Testis (tissue), 3 donors: ENCODE data around the gene KIF17. TPM values are rescaled to one million over a fixed set of nuclear protein-coding genes. Genes with fewer than 3 reads are reported as not detected.
"Not testable (repeated sequence)": the region's sequence is repeated elsewhere in the genome, so short reads cannot be mapped to it uniquely, and the experiment has no call there.

Experiments
- DNase-seq: peaks from one replicate; pipeline ENCODE4 v3.0.0-alpha.2; 2019
- H3K27ac ChIP-seq, 2 donors: fragments of 200-600 bp; sonication (generic); one replicate each; pipeline ENCODE4 v1.5.1; 2019
- H3K27me3 ChIP-seq: fragments of 200-600 bp; sonication (generic); one replicate; pipeline ENCODE4 v1.5.1; 2019
- H3K36me3 ChIP-seq: fragments of 200-600 bp; sonication (generic); one replicate; pipeline ENCODE4 v1.5.1; 2017; ENCODE audit warnings: low read depth; ENCODE audit errors: missing control alignments
- H3K4me1 ChIP-seq: fragments of 200-600 bp; sonication (generic); one replicate; pipeline ENCODE4 v1.5.1; 2019
- H3K4me3 ChIP-seq, 2 donors: fragments of 200-600 bp; sonication (generic); one replicate each; pipeline ENCODE4 v1.5.1; 2017 to 2019
- H3K9me3 ChIP-seq: fragments of 200-600 bp; sonication (generic); one replicate; pipeline ENCODE4 v1.5.1; 2017
- POLR2A ChIP-seq: fragments of 450-650 bp; IDR thresholded peaks from one replicate; pipeline ENCODE4 v1.6.1; 2017; ENCODE audit warnings: antibody characterized with exemption, mild to moderate bottlenecking, moderate library complexity
- WGBS, 2 donors: methylation state at CpG; one replicate each; pipeline ENCODE4 v1.1.5; 2018; 5-methylcytosine and 5-hydroxymethylcytosine counted together
- intact Hi-C: fragments of 100-400 bp; cut with DNase I; formaldehyde crosslinking; loops from one replicate; pipeline ENCODE4 v1.15.1; 2023; ENCODE audit warnings: low total_unique reads
- polyA plus RNA-seq: library from polyadenylated mRNA; stranded (reverse); fragments of 350-450 nt; fragmentation: Illumina TruSeq; extraction: RNeasy Lipid Tissue Mini Kit (QIAGEN cat#74804); gene quantifications from one replicate; pipeline ENCODE4 v1.2.3, GENCODE V29; 2014; ENCODE audit warnings: low read depth, low replicate concordance; ENCODE audit not compliant: insufficient read depth
- total RNA-seq, 2 donors: library from RNA; depleted of rRNA; stranded (reverse); fragments of >200 nt; gene quantifications; one replicate each; pipeline ENCODE4 v1.2.3, GENCODE V29; 2016
- TF ChIP-seq, protein P1 (sequence below), 3 experiments: fragments of 450-650 bp in 2 of 3; fragments of 200-600 bp in 1 of 3; sonication (generic) in 1 of 3; IDR thresholded peaks; one replicate each; pipeline ENCODE4 v1.5.1; 2016 to 2019; ENCODE audit warnings: antibody characterized with exemption in 3 of 3, mild to moderate bottlenecking in 2 of 3, moderate library complexity in 1 of 3

Gene KIF17
- total and polyA plus RNA-seq, 3 donors from 2014 or later = 36.1 to 80.2 (median 54.1) TPM

GRCh38 chr1:20719871-20720620 is 2.2 kb upstream of the KIF17 start:
- TF ChIP-seq, protein P1, sequence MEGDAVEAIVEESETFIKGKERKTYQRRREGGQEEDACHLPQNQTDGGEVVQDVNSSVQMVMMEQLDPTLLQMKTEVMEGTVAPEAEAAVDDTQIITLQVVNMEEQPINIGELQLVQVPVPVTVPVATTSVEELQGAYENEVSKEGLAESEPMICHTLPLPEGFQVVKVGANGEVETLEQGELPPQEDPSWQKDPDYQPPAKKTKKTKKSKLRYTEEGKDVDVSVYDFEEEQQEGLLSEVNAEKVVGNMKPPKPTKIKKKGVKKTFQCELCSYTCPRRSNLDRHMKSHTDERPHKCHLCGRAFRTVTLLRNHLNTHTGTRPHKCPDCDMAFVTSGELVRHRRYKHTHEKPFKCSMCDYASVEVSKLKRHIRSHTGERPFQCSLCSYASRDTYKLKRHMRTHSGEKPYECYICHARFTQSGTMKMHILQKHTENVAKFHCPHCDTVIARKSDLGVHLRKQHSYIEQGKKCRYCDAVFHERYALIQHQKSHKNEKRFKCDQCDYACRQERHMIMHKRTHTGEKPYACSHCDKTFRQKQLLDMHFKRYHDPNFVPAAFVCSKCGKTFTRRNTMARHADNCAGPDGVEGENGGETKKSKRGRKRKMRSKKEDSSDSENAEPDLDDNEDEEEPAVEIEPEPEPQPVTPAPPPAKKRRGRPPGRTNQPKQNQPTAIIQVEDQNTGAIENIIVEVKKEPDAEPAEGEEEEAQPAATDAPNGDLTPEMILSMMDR (IDR thresholded peaks at IDR 0.05) = no peak
- TF ChIP-seq POLR2A = no peak
- no peaks in the 10 kb centered on the region for H3K36me3 ChIP-seq
- no peak for DNase-seq
- H3K27ac ChIP-seq = no peak overlapping the region
- WGBS, 2 donors = 82 to 88% methylated on average over 5 of the region's 5 CpGs
- H3K27me3 ChIP-seq = no peaks in the 10 kb centered on the region
- no peaks in the 10 kb centered on the region for H3K9me3 ChIP-seq
- H3K4me3 ChIP-seq = no peak overlapping the region
- H3K4me1 ChIP-seq = peaks cover 6% of the 10 kb centered on the region
- intact Hi-C loops = no loop called here

GRCh38 chr1:20719261-20719660 is 1.5 kb upstream of the KIF17 start:
- no peak for DNase-seq
- WGBS, 2 donors = 91 to 93% methylated on average over 8 of the region's 8 CpGs
- TF ChIP-seq POLR2A = no peak
- TF ChIP-seq, protein P1 (IDR thresholded peaks at IDR 0.05) = no peak
- Histone ChIP-seq H3K9me3 (no peaks in the 10 kb centered on the region), H3K27ac (no peak overlapping the region), H3K4me3 (no peak overlapping the region), H3K4me1 (peaks cover 6% of the 10 kb centered on the region), H3K36me3 (no peaks in the 10 kb centered on the region), H3K27me3 (no peaks in the 10 kb centered on the region)
- intact Hi-C loops = no loop called here

DNA sequence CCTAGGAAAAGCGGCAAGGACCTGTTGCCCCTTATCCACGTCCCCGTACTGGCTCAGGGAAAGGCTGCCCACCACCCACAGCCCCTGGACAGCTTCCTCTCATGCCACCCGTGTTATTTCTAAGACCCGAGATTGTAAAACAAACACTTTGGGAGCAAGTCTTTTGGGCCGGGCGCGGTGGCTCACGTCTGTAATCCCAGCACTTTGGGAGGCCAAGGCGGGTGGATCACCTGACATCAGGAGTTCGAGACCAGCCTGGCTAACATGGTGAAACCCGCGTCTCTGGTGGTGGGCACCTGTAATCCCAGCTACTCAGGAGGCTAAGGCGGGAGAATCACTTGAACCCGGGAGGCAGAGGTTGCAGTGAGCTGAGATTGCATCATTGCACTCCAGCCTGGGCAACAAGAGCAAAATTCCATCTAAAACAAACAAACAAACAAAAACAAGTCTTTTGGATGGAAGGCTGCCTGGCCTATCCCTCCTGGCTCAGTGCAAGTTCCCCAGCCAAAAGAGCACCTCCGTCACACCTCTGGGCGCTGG is 606 bp upstream of the KIF17 start:
- H3K9me3 ChIP-seq = not testable (repeated sequence)
- H3K27ac ChIP-seq = peak overlapping the region in 1 of 2 donors; percentile 56

GRCh38 chr1:20716232-20716631 is 1.6 kb downstream of the KIF17 start:
- Histone ChIP-seq H3K4me1 (peaks cover 6% of the 10 kb centered on the region), H3K4me3 (no peak overlapping the region), H3K27ac (no peak overlapping the region), H3K36me3 (no peaks in the 10 kb centered on the region), H3K27me3 (no peaks in the 10 kb centered on the region), H3K9me3 (no peaks in the 10 kb centered on the region)
- no peak for TF ChIP-seq POLR2A
- TF ChIP-seq, protein P1 (IDR thresholded peaks at IDR 0.05) = no peak
- intact Hi-C loops = no loop called here
- DNase-seq = no peak
- WGBS, 2 donors = 85 to 89% methylated on average over 13 of the region's 13 CpGs

More for the DNA sequence above, 606 bp upstream of the KIF17 start:
- DNase-seq, H3K36me3 ChIP-seq, intact Hi-C loops, H3K27me3 ChIP-seq, H3K4me1 ChIP-seq: not testable (repeated sequence)
- peak overlapping the region; percentile 51 to 58 for H3K4me3 ChIP-seq
- WGBS, 2 donors = 63 to 67% methylated on average over 14 to 17 of the region's 17 CpGs

GRCh38 chr1:20715406-20715805 is 2.4 kb downstream of the KIF17 start:
- no peaks in the 10 kb centered on the region for H3K9me3 ChIP-seq
- no peak overlapping the region for H3K27ac ChIP-seq
- no peaks in the 10 kb centered on the region for H3K27me3 ChIP-seq
- no peaks in the 10 kb centered on the region for H3K36me3 ChIP-seq
- H3K4me1 ChIP-seq = peaks cover 6% of the 10 kb centered on the region
- WGBS, 2 donors = 83 to 91% methylated on average over 1 to 15 of the region's 15 CpGs
- DNase-seq = no peak
- TF ChIP-seq POLR2A = no peak
- TF ChIP-seq, protein P1 (IDR thresholded peaks at IDR 0.05) = no peak
- intact Hi-C loops = no loop called here
- no peak overlapping the region for H3K4me3 ChIP-seq
